Upper lobe of left lung (tissue), 6 donors: ENCODE results near the gene PRRT4. TPM values are rescaled to one million over a fixed set of nuclear protein-coding genes. Genes with fewer than 3 reads are reported as not detected.

Experiments
- ATAC-seq, 2 donors: fragments of 200-7000 bp; cut with Tn5 transposase; one replicate each; pipeline ENCODE4 v1.9.1; 2022; ENCODE audit warnings: mild to moderate bottlenecking in 2 of 2, moderate library complexity in 2 of 2; ENCODE audit not compliant: low FRiP score in 2 of 2
- DNase-seq, 2 donors: peaks; one replicate each; pipeline ENCODE4 v3.0.0-alpha.2; 2019 to 2020
- H3K27ac ChIP-seq, 4 donors: fragments of 200-600 bp; sonication (generic); one replicate each; pipeline ENCODE4 v1.5.1; 2016 to 2019
- H3K27me3 ChIP-seq, 4 donors: fragments of 200-600 bp; sonication (generic); one replicate each; pipeline ENCODE4 v1.5.1; 2017 to 2019
- H3K36me3 ChIP-seq, 4 donors: fragments of 200-600 bp; sonication (generic); one replicate each; pipeline ENCODE4 v1.5.1; 2016 to 2019
- H3K4me1 ChIP-seq, 4 donors: fragments of 200-600 bp; sonication (generic); one replicate each; pipeline ENCODE4 v1.5.1; 2018 to 2019
- H3K4me3 ChIP-seq, 4 donors: fragments of 200-600 bp; sonication (generic); one replicate each; pipeline ENCODE4 v1.5.1; 2017 to 2019; ENCODE audit warnings: mild to moderate bottlenecking in 2 of 4, moderate library complexity in 1 of 4
- H3K9me3 ChIP-seq, 4 donors: fragments of 200-600 bp; sonication (generic); one replicate each; pipeline ENCODE4 v1.5.1; 2018 to 2019
- EP300 ChIP-seq, 4 donors: sonication (generic); formaldehyde crosslinking; IDR thresholded peaks; one replicate each; pipeline ENCODE4 v1.5.1; 2017; ENCODE audit warnings: antibody characterized with exemption in 4 of 4, control low read depth in 2 of 4
- POLR2A ChIP-seq, 4 donors: fragments of 450-650 bp; IDR thresholded peaks; one replicate each; pipeline ENCODE4 v1.5.1; 2016 to 2017; ENCODE audit warnings: antibody characterized with exemption in 4 of 4, mild to moderate bottlenecking in 2 of 4
- POLR2AphosphoS5 ChIP-seq, 2 donors: sonication (generic); formaldehyde crosslinking; IDR thresholded peaks; one replicate each; pipeline ENCODE4 v1.5.1; 2017; ENCODE audit warnings: antibody characterized with exemption in 2 of 2
- WGBS, 2 donors: methylation state at CpG; one replicate each; pipeline ENCODE4 v1.1.5; 2017 to 2018; 5-methylcytosine and 5-hydroxymethylcytosine counted together
- total RNA-seq, 6 donors: library from RNA; depleted of rRNA in 4 of 6; stranded (reverse); fragments of >200 nt in 4 of 6; gene quantifications; one replicate each; pipeline versions ENCODE4 v1.1.0 to v1.2.1, GENCODE V29; 2016 to 2021
- TF ChIP-seq, protein P1 (sequence below), 6 experiments: fragments of 450-650 bp in 4 of 6; fragments of 200-600 bp in 2 of 6; sonication (generic) in 2 of 6; IDR thresholded peaks; one replicate each; pipeline ENCODE4 v1.5.1; 2016 to 2019; ENCODE audit warnings: antibody characterized with exemption in 6 of 6
- donor health status: DM: no; HTN: no; CAD: no; lungs with moderate emphysema.
- donor health status: DM: no; HTN: yes; CAD: no; lungs with severe emphysema.

PRRT4 gene
- total RNA-seq, 6 donors from 2014 or later, result 0.30 to 10.5 (median 0.91) TPM

GRCh38 chr7:128353610-128354009 is 7.9 kb downstream of the PRRT4 start:
- TF ChIP-seq EP300 (IDR thresholded peaks at IDR 0.05) (no peak), POLR2AphosphoS5 (IDR thresholded peaks at IDR 0.05) (no peak), POLR2A (IDR thresholded peaks at IDR 0.05) (no peak)
- TF ChIP-seq, protein P1, sequence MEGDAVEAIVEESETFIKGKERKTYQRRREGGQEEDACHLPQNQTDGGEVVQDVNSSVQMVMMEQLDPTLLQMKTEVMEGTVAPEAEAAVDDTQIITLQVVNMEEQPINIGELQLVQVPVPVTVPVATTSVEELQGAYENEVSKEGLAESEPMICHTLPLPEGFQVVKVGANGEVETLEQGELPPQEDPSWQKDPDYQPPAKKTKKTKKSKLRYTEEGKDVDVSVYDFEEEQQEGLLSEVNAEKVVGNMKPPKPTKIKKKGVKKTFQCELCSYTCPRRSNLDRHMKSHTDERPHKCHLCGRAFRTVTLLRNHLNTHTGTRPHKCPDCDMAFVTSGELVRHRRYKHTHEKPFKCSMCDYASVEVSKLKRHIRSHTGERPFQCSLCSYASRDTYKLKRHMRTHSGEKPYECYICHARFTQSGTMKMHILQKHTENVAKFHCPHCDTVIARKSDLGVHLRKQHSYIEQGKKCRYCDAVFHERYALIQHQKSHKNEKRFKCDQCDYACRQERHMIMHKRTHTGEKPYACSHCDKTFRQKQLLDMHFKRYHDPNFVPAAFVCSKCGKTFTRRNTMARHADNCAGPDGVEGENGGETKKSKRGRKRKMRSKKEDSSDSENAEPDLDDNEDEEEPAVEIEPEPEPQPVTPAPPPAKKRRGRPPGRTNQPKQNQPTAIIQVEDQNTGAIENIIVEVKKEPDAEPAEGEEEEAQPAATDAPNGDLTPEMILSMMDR (IDR thresholded peaks at IDR 0.05), result no peak
- H3K27ac ChIP-seq, result no peak overlapping the region
- no peaks in the 10 kb centered on the region for H3K9me3 ChIP-seq
- no peaks in the 10 kb centered on the region for H3K36me3 ChIP-seq
- ATAC-seq, result no peak
- peaks cover 0 to 19% (median 10%) of the 10 kb centered on the region in 4 donors for H3K27me3 ChIP-seq
- H3K4me1 ChIP-seq, result peaks cover 10 to 17% (median 12%) of the 10 kb centered on the region in 4 donors
- WGBS, 2 donors, result 75 to 85% methylated on average over 1 of the region's 1 CpG
- H3K4me3 ChIP-seq, result no peak overlapping the region
- no peak for DNase-seq

DNA sequence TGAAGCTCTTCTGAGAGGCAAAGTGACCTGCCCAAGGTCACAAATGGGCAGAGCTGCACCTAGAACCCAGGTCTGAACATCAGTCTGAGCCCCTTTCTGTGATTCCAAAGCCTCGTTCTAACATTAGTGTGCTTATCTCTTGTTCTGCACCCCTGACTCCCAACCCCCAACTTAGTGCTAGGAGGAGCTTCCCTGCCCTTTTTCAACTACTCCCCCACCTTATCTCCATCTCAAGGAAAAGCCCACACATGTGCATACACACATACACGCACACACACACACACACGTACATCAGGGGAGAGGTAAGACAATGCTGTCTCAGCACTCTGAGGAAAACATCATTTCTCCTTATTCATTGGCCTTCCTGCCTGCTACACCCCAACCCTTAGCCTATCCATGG is 8.3 kb downstream of the PRRT4 start:
- H3K9me3 ChIP-seq, result no peaks in the 10 kb centered on the region
- peaks cover 0 to 19% (median 10%) of the 10 kb centered on the region in 4 donors for H3K27me3 ChIP-seq
- 67 to 71% methylated on average over 3 of the region's 3 CpGs for WGBS, 2 donors
- ATAC-seq (no peak), DNase-seq (no peak)
- H3K4me1 ChIP-seq, result peaks cover 10 to 17% (median 12%) of the 10 kb centered on the region in 4 donors
- no peaks in the 10 kb centered on the region for H3K36me3 ChIP-seq
- no peak overlapping the region for H3K27ac ChIP-seq
- TF ChIP-seq POLR2A (IDR thresholded peaks at IDR 0.05), result no peak
- no peak for TF ChIP-seq POLR2AphosphoS5 (IDR thresholded peaks at IDR 0.05)
- no peak for TF ChIP-seq EP300 (IDR thresholded peaks at IDR 0.05)
- TF ChIP-seq, protein P1 (IDR thresholded peaks at IDR 0.05), result no peak
- H3K4me3 ChIP-seq, result no peak overlapping the region

- Histone ChIP-seq H3K36me3 (no peaks in the 10 kb centered on the region), H3K9me3 (no peaks in the 10 kb centered on the region), H3K4me3 (no peak overlapping the region), H3K27ac (no peak overlapping the region), H3K4me1 (peaks cover 10 to 17% (median 12%) of the 10 kb centered on the region in 4 donors), H3K27me3 (peaks cover 0 to 19% (median 10%) of the 10 kb centered on the region in 4 donors)
- WGBS, 2 donors, result 67 to 73% methylated on average over 8 of the region's 8 CpGs
- TF ChIP-seq, protein P1 (IDR thresholded peaks at IDR 0.05), result no peak
- TF ChIP-seq POLR2AphosphoS5 (IDR thresholded peaks at IDR 0.05), result no peak
- no peak for TF ChIP-seq EP300 (IDR thresholded peaks at IDR 0.05)
- TF ChIP-seq POLR2A (IDR thresholded peaks at IDR 0.05), result no peak
- ATAC-seq, result no peak
- no peak for DNase-seq
Measured at GRCh38 chr7:128352636-128353035, 8.9 kb downstream of the PRRT4 start.

- peak overlapping the region in 3 of 4 donors; percentile 21 to 39 (median 39) for H3K4me3 ChIP-seq
- H3K4me1 ChIP-seq, result peaks cover 10 to 17% (median 12%) of the 10 kb centered on the region in 4 donors
- 0 to 14% methylated on average over 3 to 15 of the region's 34 CpGs for WGBS, 2 donors
- TF ChIP-seq, protein P1 (IDR thresholded peaks at IDR 0.05), result peak; percentile 34 to 89 (median 64)
- no peak for TF ChIP-seq POLR2A (IDR thresholded peaks at IDR 0.05)
- TF ChIP-seq POLR2AphosphoS5 (IDR thresholded peaks at IDR 0.05), result no peak
- no peaks in the 10 kb centered on the region for H3K9me3 ChIP-seq
- no peaks in the 10 kb centered on the region for H3K36me3 ChIP-seq
- H3K27me3 ChIP-seq, result peaks cover 0 to 19% (median 10%) of the 10 kb centered on the region in 4 donors
- peak; percentile 34 to 68 for ATAC-seq
- peak; percentile 60 to 92 for DNase-seq
- no peak overlapping the region for H3K27ac ChIP-seq
Measured at GRCh38 chr7:128352153-128352537, 9.3 kb downstream of the PRRT4 start.
